ENCODE measurements around the gene RGS4. TPM values are rescaled to one million over a fixed set of nuclear protein-coding genes. Genes with fewer than 3 reads are reported as not detected.

Gene RGS4
- total and polyA plus RNA-seq, 2 donors (not counting 1 experiment from before 2014, with no cell fraction given): 63.3 to 80.2 TPM

GRCh38 chr1:163076981-163077761 lies 8.0 kb downstream of the RGS4 start:
- Histone ChIP-seq H4K20me1 (ENCODE audit: control insufficient read depth, extremely low read depth, insufficient read depth, low read length) (no peaks in the 10 kb centered on the region), H3K79me2 (ENCODE audit: control insufficient read depth, insufficient read depth, low read length) (no peaks in the 10 kb centered on the region), H3K36me3 (ENCODE audit: control insufficient read depth, insufficient read depth, low read length) (peaks cover 8% of the 10 kb centered on the region), H3K4me3 (replicated peaks in 1 of 4; ENCODE audit: control extremely low read depth in 1 of 4, insufficient read depth in 1 of 4, low read depth in 3 of 4, low read length in 4 of 4) (no peak overlapping the region), H3K9me3 (ENCODE audit: control insufficient read depth, insufficient read depth, low read depth, low read length) (no peaks in the 10 kb centered on the region), H3K4me2 (ENCODE audit: extremely low read depth, insufficient read depth, low read length) (no peak overlapping the region), H3K9ac (ENCODE audit: insufficient read depth, low read length) (no peak overlapping the region), H3K27ac (ENCODE audit: insufficient read depth, low read length) (no peak overlapping the region), H3K4me1 (ENCODE audit: control insufficient read depth, extremely low read depth, insufficient read depth, low read length) (no peaks in the 10 kb centered on the region), H2AFZ (ENCODE audit: low read length) (no peak overlapping the region), H3K27me3 (ENCODE audit: control insufficient read depth, insufficient read depth, low read length) (no peaks in the 10 kb centered on the region)
- no peak for TF ChIP-seq EZH2 (IDR thresholded peaks at IDR 0.05; ENCODE audit: low read length, missing control alignments)
- TF ChIP-seq, protein P1, sequence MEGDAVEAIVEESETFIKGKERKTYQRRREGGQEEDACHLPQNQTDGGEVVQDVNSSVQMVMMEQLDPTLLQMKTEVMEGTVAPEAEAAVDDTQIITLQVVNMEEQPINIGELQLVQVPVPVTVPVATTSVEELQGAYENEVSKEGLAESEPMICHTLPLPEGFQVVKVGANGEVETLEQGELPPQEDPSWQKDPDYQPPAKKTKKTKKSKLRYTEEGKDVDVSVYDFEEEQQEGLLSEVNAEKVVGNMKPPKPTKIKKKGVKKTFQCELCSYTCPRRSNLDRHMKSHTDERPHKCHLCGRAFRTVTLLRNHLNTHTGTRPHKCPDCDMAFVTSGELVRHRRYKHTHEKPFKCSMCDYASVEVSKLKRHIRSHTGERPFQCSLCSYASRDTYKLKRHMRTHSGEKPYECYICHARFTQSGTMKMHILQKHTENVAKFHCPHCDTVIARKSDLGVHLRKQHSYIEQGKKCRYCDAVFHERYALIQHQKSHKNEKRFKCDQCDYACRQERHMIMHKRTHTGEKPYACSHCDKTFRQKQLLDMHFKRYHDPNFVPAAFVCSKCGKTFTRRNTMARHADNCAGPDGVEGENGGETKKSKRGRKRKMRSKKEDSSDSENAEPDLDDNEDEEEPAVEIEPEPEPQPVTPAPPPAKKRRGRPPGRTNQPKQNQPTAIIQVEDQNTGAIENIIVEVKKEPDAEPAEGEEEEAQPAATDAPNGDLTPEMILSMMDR (conservative IDR thresholded peaks at IDR 0.05 in 1 of 2, IDR thresholded peaks at IDR 0.05 in 1 of 2; ENCODE audit: low read depth in 1 of 2, low read length in 2 of 2): no peak
- peak in 1 of 2 donors; percentile 42 for DNase-seq (ENCODE audit: low read depth in 2 of 2)

GRCh38 chr1:163082971-163083370 lies 13.8 kb downstream of the RGS4 start:
- H4K20me1 ChIP-seq (ENCODE audit: control insufficient read depth, extremely low read depth, insufficient read depth, low read length): no peaks in the 10 kb centered on the region
- H3K4me1 ChIP-seq (ENCODE audit: control insufficient read depth, extremely low read depth, insufficient read depth, low read length): peaks cover 23% of the 10 kb centered on the region
- no peak overlapping the region for H3K4me3 ChIP-seq (replicated peaks in 1 of 4; ENCODE audit: control extremely low read depth in 1 of 4, insufficient read depth in 1 of 4, low read depth in 3 of 4, low read length in 4 of 4)
- TF ChIP-seq EZH2 (IDR thresholded peaks at IDR 0.05; ENCODE audit: low read length, missing control alignments): no peak
- TF ChIP-seq, protein P1 (conservative IDR thresholded peaks at IDR 0.05 in 1 of 2, IDR thresholded peaks at IDR 0.05 in 1 of 2; ENCODE audit: low read depth in 1 of 2, low read length in 2 of 2): no peak
- peak overlapping the region; percentile 47 for H2AFZ ChIP-seq (ENCODE audit: low read length)
- H3K4me2 ChIP-seq (ENCODE audit: extremely low read depth, insufficient read depth, low read length): no peak overlapping the region
- no peaks in the 10 kb centered on the region for H3K9me3 ChIP-seq (ENCODE audit: control insufficient read depth, insufficient read depth, low read depth, low read length)
- no peaks in the 10 kb centered on the region for H3K36me3 ChIP-seq (ENCODE audit: control insufficient read depth, insufficient read depth, low read length)
- H3K27me3 ChIP-seq (ENCODE audit: control insufficient read depth, insufficient read depth, low read length): no peaks in the 10 kb centered on the region
- H3K79me2 ChIP-seq (ENCODE audit: control insufficient read depth, insufficient read depth, low read length): no peaks in the 10 kb centered on the region
- no peak overlapping the region for H3K9ac ChIP-seq (ENCODE audit: insufficient read depth, low read length)
- peak in 1 of 2 donors; percentile 29 for DNase-seq (ENCODE audit: low read depth in 2 of 2)
- H3K27ac ChIP-seq (ENCODE audit: insufficient read depth, low read length): no peak overlapping the region

- Histone ChIP-seq H4K20me1 (ENCODE audit: control insufficient read depth, extremely low read depth, insufficient read depth, low read length) (no peaks in the 10 kb centered on the region), H3K4me2 (ENCODE audit: extremely low read depth, insufficient read depth, low read length) (no peak overlapping the region), H3K4me1 (ENCODE audit: control insufficient read depth, extremely low read depth, insufficient read depth, low read length) (peaks cover 23% of the 10 kb centered on the region), H3K27me3 (ENCODE audit: control insufficient read depth, insufficient read depth, low read length) (no peaks in the 10 kb centered on the region), H2AFZ (ENCODE audit: low read length) (no peak overlapping the region), H3K4me3 (replicated peaks in 1 of 4; ENCODE audit: control extremely low read depth in 1 of 4, insufficient read depth in 1 of 4, low read depth in 3 of 4, low read length in 4 of 4) (no peak overlapping the region), H3K36me3 (ENCODE audit: control insufficient read depth, insufficient read depth, low read length) (no peaks in the 10 kb centered on the region), H3K27ac (ENCODE audit: insufficient read depth, low read length) (peak overlapping the region; percentile 13), H3K9ac (ENCODE audit: insufficient read depth, low read length) (no peak overlapping the region), H3K9me3 (ENCODE audit: control insufficient read depth, insufficient read depth, low read depth, low read length) (no peaks in the 10 kb centered on the region), H3K79me2 (ENCODE audit: control insufficient read depth, insufficient read depth, low read length) (no peaks in the 10 kb centered on the region)
- TF ChIP-seq EZH2 (IDR thresholded peaks at IDR 0.05; ENCODE audit: low read length, missing control alignments): no peak
- TF ChIP-seq, protein P1 (conservative IDR thresholded peaks at IDR 0.05 in 1 of 2, IDR thresholded peaks at IDR 0.05 in 1 of 2; ENCODE audit: low read depth in 1 of 2, low read length in 2 of 2): no peak
- peak; percentile 17 to 71 for DNase-seq (ENCODE audit: low read depth in 2 of 2)
These were observed 14.5 kb downstream of the RGS4 start for GRCh38 chr1:163083690-163084089.
